GM12891 (cell line): ENCODE data around the gene ZNF592.

Source experiments
- POLR2A ChIP-seq: IDR thresholded peaks from 2 replicates; pipeline ENCODE4 v1.6.1; 2011; ENCODE audit warnings: low read depth, low read length, control low read depth
- POLR2AphosphoS5 ChIP-seq: IDR thresholded peaks from 2 replicates; pipeline ENCODE4 v1.6.1; 2011; ENCODE audit warnings: low read depth, low read length, control low read depth
- TAF1 ChIP-seq: IDR thresholded peaks from 2 replicates; pipeline ENCODE4 v1.6.1; 2011; ENCODE audit warnings: low read depth, low read length, control low read depth

DNA sequence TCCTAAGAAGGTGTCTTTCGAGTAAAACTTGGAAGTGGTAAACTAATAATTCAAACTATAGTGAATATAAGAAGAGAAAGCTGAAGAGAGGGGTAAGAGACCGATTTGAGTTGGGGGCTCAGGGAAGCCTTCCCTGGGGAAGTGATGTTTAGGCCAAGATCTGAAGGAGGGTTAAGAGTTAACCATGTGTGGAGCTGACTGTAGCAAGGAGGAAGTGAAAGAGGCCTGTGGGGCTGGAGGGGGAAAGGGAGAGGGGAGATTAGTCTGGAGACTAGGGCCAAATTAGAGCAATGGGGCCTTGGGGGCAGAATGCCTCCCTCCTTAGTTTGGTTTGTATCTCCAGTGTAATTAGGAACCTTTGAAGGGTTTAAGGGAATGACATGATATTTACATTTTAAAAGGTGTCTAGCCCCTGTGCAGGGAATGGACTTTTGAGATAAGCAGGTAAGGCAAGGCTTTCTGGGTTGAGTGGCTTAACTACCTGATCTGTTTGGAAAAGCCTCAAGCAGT, 2.2 kb downstream of the ZNF592 start:
- TF ChIP-seq POLR2AphosphoS5 (no peak), POLR2A (no peak), TAF1 (peak; percentile 20; the same call in 1 of the 2 replicates)
